Uterus (tissue), 4 donors: ENCODE measurements around the gene PRMT7. TPM values are rescaled to one million over a fixed set of nuclear protein-coding genes. Genes with fewer than 3 reads are reported as not detected.

ENCODE experiments used
- DNase-seq, 2 donors: peaks; one replicate each; pipeline ENCODE4 v3.0.0-alpha.2; 2019 to 2020
- H3K27ac ChIP-seq, 2 donors: fragments of 200-600 bp; sonication (generic); 1 replicate in 1 of 2; 2 replicates in 1 of 2; pipeline ENCODE4 v1.5.1; 2016 to 2018
- H3K27me3 ChIP-seq, 2 donors: fragments of 200-600 bp; sonication (generic); one replicate each; pipeline ENCODE4 v1.5.1; 2018 to 2019; ENCODE audit warnings: control low read depth in 1 of 2
- H3K36me3 ChIP-seq, 2 donors: fragments of 200-600 bp; sonication (generic); one replicate each; pipeline ENCODE4 v1.5.1; 2019; ENCODE audit warnings: control low read depth in 1 of 2
- H3K4me1 ChIP-seq, 2 donors: fragments of 200-600 bp; sonication (generic); one replicate each; pipeline ENCODE4 v1.5.1; 2018 to 2019; ENCODE audit warnings: control low read depth in 1 of 2
- H3K4me3 ChIP-seq, 2 donors: fragments of 200-600 bp; sonication (generic); 1 replicate in 1 of 2; 2 replicates in 1 of 2; pipeline ENCODE4 v1.5.1; 2018 to 2019; ENCODE audit warnings: mild to moderate bottlenecking in 1 of 2
- H3K9me3 ChIP-seq, 2 donors: fragments of 200-600 bp; sonication (generic); one replicate each; pipeline ENCODE4 v1.5.1; 2019; ENCODE audit warnings: control low read depth in 1 of 2
- POLR2A ChIP-seq, 2 donors: fragments of 450-650 bp; IDR thresholded peaks; one replicate each; pipeline ENCODE4 v1.6.1; 2016; ENCODE audit warnings: antibody characterized with exemption in 2 of 2, mild to moderate bottlenecking in 1 of 2, moderate library complexity in 1 of 2
- intact Hi-C: fragments of 100-400 bp; cut with DNase I; formaldehyde crosslinking; loops from one replicate; pipeline ENCODE4 v1.15.1; 2023; ENCODE audit warnings: low total_unique reads
- total RNA-seq, 4 donors: library from RNA; depleted of rRNA in 3 of 4; stranded (reverse); fragments of >200 nt in 3 of 4; gene quantifications; one replicate each; pipeline versions ENCODE4 v1.1.0 to v1.2.4, GENCODE V29; 2014 to 2023
- TF ChIP-seq, protein P1 (sequence below), 4 experiments: fragments of 200-600 bp in 2 of 4; fragments of 450-650 bp in 2 of 4; sonication (generic) in 2 of 4; IDR thresholded peaks; one replicate each; pipeline ENCODE4 v1.5.1; 2016 to 2019; ENCODE audit warnings: antibody characterized with exemption in 4 of 4, mild to moderate bottlenecking in 2 of 4, moderate library complexity in 1 of 4
- donor health status: DM: yes; HTN: yes; CAD: no.

Gene PRMT7
- total RNA-seq, 4 donors from 2014 or later = 8.2 to 111 (median 66.9) TPM

DNA sequence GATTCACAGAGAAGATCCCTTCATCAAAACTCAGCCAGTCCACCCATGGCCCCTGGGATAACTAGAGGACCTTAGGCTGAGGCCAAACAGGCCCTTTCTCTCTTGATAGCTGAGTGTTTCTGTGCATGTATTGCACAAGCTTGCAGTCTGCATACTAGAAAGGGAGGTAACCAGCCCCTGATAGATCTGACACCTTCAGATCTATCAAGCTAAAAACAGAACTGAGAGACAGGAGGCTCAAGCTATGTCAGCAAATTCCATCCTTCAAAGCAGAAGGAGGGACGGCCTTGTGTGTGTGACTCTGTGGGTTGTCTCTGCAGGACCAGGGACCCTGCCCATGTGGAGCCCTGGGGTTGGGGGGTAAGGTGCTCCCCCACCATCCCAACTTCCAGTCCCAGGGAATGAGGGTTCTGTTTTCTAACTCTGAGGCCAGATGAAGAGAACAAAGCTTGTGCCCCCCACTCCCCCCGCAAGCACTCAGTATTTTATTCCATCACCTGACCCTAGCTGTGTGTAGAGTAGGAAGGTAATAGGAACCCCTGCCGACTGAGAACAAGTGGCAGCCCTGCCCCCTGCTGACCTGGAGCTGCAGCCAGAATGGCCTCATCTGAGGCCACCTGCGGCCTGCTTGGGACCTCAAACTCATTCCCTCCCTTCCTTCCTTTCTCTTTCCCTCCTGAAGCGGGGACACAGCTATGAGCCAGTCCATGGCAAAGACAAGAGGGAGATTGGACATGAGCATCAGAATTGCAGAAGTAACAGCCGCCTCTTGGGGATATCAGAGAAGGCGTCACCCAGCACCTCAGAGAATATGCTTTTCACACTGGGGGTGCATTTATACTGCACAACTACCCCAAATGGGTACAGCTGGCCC is 73.7 kb downstream of the PRMT7 start:
- no peak overlapping the region for H3K27ac ChIP-seq
- no peak for DNase-seq
- no peak overlapping the region for H3K4me3 ChIP-seq
- intact Hi-C loops = no loop called here
- no peaks in the 10 kb centered on the region for H3K27me3 ChIP-seq
- H3K4me1 ChIP-seq = no peaks in the 10 kb centered on the region
- H3K9me3 ChIP-seq = no peaks in the 10 kb centered on the region
- no peaks in the 10 kb centered on the region for H3K36me3 ChIP-seq
- TF ChIP-seq POLR2A (IDR thresholded peaks at IDR 0.05) = no peak
- TF ChIP-seq, protein P1, sequence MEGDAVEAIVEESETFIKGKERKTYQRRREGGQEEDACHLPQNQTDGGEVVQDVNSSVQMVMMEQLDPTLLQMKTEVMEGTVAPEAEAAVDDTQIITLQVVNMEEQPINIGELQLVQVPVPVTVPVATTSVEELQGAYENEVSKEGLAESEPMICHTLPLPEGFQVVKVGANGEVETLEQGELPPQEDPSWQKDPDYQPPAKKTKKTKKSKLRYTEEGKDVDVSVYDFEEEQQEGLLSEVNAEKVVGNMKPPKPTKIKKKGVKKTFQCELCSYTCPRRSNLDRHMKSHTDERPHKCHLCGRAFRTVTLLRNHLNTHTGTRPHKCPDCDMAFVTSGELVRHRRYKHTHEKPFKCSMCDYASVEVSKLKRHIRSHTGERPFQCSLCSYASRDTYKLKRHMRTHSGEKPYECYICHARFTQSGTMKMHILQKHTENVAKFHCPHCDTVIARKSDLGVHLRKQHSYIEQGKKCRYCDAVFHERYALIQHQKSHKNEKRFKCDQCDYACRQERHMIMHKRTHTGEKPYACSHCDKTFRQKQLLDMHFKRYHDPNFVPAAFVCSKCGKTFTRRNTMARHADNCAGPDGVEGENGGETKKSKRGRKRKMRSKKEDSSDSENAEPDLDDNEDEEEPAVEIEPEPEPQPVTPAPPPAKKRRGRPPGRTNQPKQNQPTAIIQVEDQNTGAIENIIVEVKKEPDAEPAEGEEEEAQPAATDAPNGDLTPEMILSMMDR (IDR thresholded peaks at IDR 0.05) = no peak

DNA sequence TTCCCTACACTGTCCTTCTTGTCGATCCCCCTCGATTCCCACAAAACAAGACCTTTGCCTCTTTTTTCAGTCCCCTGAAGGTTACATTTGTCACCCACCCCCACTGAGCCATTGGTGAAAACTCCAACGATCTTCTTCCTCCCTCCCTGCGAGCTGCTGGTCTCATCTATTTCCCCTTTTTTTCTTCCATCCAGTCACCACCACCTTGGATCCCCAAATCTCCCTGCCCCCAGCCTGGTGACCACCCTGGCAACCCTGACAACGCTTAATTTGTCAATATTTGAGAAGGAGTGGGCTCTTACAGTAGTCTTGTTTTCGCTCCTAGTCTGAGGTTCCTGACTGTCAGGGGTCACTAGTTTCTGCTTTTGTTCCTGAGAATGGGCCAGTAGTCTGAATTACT is 74.6 kb downstream of the PRMT7 start:
- intact Hi-C loops = no loop called here
- H3K4me1 ChIP-seq = no peaks in the 10 kb centered on the region
- H3K4me3 ChIP-seq = no peak overlapping the region
- TF ChIP-seq POLR2A (IDR thresholded peaks at IDR 0.05) = no peak
- TF ChIP-seq, protein P1 (IDR thresholded peaks at IDR 0.05) = no peak
- no peaks in the 10 kb centered on the region for H3K27me3 ChIP-seq
- no peak for DNase-seq
- H3K9me3 ChIP-seq = no peaks in the 10 kb centered on the region
- no peak overlapping the region for H3K27ac ChIP-seq
- no peaks in the 10 kb centered on the region for H3K36me3 ChIP-seq

GRCh38 chr16:68386628-68387027 is 75.8 kb downstream of the PRMT7 start:
- no peak overlapping the region for H3K27ac ChIP-seq
- no peaks in the 10 kb centered on the region for H3K27me3 ChIP-seq
- no peaks in the 10 kb centered on the region for H3K4me1 ChIP-seq
- intact Hi-C loops = no loop called here
- no peaks in the 10 kb centered on the region for H3K9me3 ChIP-seq
- DNase-seq = no peak
- no peak for TF ChIP-seq POLR2A (IDR thresholded peaks at IDR 0.05)
- TF ChIP-seq, protein P1 (IDR thresholded peaks at IDR 0.05) = no peak
- H3K36me3 ChIP-seq = no peaks in the 10 kb centered on the region
- no peak overlapping the region for H3K4me3 ChIP-seq

DNA sequence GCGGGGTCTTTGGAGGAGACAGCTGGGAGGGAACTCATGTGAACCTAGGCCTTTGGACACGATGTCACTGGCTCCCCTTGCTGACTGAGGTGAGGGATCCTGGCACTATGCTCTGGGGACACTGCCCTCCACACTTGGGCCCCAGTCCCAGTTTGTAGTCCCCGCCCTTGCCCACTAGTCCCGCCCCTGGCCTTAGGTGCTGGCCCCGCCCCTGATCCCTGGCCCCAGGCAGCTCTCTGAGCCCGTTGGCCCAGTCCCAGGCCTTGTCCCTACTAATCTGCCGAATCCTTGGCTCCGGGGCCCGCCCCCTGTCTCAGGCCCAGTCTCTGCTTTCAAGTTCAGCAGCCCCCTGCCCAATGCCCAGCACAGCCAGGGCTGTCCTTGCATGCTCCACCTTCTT is 76.5 kb downstream of the PRMT7 start:
- Histone ChIP-seq H3K36me3 (no peaks in the 10 kb centered on the region), H3K4me3 (no peak overlapping the region), H3K27ac (no peak overlapping the region), H3K4me1 (no peaks in the 10 kb centered on the region), H3K27me3 (no peaks in the 10 kb centered on the region), H3K9me3 (no peaks in the 10 kb centered on the region)
- DNase-seq = no peak
- intact Hi-C loops = no loop called here
- TF ChIP-seq, protein P1 (IDR thresholded peaks at IDR 0.05) = no peak
- TF ChIP-seq POLR2A (IDR thresholded peaks at IDR 0.05) = no peak

GRCh38 chr16:68388124-68388523 is 77.3 kb downstream of the PRMT7 start:
- Histone ChIP-seq H3K9me3 (no peaks in the 10 kb centered on the region), H3K4me1 (no peaks in the 10 kb centered on the region), H3K4me3 (no peak overlapping the region), H3K27me3 (no peaks in the 10 kb centered on the region), H3K27ac (no peak overlapping the region), H3K36me3 (no peaks in the 10 kb centered on the region)
- no peak for DNase-seq
- intact Hi-C loops = no loop called here
- TF ChIP-seq POLR2A (IDR thresholded peaks at IDR 0.05) = no peak
- TF ChIP-seq, protein P1 (IDR thresholded peaks at IDR 0.05) = no peak
